GM10248 (cell line): ENCODE data around the gene USE1.

Experiments used
- CTCF ChIA-PET: fragments of 300-600 bp; sonication (Branson Sonifier 250); formaldehyde crosslinking; extraction: SDS; loops from one replicate; lab custom pipeline; 2021; ENCODE audit warnings: antibody characterized with exemption; lab: Yijun Ruan, JAX
- POLR2A ChIA-PET: fragments of 350-650 bp; sonication (Branson Sonifier 250); formaldehyde crosslinking; extraction: SDS; loops from one replicate; lab custom pipeline; 2020; ENCODE audit warnings: antibody characterized with exemption; lab: Yijun Ruan, JAX
- DNase-seq: peaks from one replicate; pipeline ENCODE4 v3.0.0; 2012; ENCODE audit errors: extremely low spot score
- TF ChIP-seq, protein P1 (sequence below): IDR thresholded peaks from 2 replicates; pipeline ENCODE4 v1.5.1; 2012; ENCODE audit warnings: mild to moderate bottlenecking, low read depth; ENCODE audit errors: extremely low read depth, missing control alignments, control extremely low read depth

Gene USE1

DNA sequence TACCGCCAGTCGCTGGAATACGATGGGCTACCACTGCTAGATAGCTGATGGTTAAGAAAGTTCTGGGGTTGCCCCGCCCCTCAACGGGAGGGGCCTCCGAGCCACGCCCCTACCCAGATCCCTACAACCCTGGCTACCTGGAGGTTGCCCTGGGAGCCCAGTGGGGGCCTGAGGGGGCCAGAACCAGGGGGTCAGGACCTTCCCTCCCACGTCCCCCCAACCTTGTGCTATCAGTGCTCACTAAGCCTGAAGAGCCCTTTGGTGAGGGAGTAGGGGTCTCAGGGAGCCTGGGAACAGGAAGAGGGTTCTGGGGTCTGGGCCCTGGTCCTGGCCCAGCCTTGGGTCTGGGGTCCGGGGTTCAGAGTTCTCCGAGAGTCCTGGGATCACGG is 19.7 kb downstream of the USE1 start:
- POLR2A ChIA-PET: interaction anchor here (0.6 to 2.0 kb wide), 2 partner anchors 9 to 426 kb away, joined by 3 to 5 read pairs; partner anchors contain the start of gene OCEL1

GRCh38 chr19:17235300-17235970 is 20.3 kb downstream of the USE1 start:
- CTCF ChIA-PET: interaction anchor here (0.6 to 3.6 kb wide), 27 partner anchors 9 to 183 kb away, joined by 3 to 13 read pairs (median 4); partner anchors contain the start of genes BABAM1 and OCEL1
- TF ChIP-seq, protein P1, sequence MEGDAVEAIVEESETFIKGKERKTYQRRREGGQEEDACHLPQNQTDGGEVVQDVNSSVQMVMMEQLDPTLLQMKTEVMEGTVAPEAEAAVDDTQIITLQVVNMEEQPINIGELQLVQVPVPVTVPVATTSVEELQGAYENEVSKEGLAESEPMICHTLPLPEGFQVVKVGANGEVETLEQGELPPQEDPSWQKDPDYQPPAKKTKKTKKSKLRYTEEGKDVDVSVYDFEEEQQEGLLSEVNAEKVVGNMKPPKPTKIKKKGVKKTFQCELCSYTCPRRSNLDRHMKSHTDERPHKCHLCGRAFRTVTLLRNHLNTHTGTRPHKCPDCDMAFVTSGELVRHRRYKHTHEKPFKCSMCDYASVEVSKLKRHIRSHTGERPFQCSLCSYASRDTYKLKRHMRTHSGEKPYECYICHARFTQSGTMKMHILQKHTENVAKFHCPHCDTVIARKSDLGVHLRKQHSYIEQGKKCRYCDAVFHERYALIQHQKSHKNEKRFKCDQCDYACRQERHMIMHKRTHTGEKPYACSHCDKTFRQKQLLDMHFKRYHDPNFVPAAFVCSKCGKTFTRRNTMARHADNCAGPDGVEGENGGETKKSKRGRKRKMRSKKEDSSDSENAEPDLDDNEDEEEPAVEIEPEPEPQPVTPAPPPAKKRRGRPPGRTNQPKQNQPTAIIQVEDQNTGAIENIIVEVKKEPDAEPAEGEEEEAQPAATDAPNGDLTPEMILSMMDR: peak; percentile 88
- POLR2A ChIA-PET: interaction anchor here (0.6 to 2.0 kb wide), 2 partner anchors 9 to 78 kb away, joined by 4 to 5 read pairs; partner anchors contain the start of gene OCEL1
- peak; percentile 79 for DNase-seq

More for the DNA sequence above, 19.7 kb downstream of the USE1 start:
- TF ChIP-seq, protein P1: no peak
- CTCF ChIA-PET: interaction anchor here (0.7 to 3.6 kb wide), 25 partner anchors 8 to 575 kb away, joined by 3 to 13 read pairs (median 4); partner anchors contain the start of genes BABAM1, OCEL1 and SMIM7
- peak; percentile 81 for DNase-seq

DNA sequence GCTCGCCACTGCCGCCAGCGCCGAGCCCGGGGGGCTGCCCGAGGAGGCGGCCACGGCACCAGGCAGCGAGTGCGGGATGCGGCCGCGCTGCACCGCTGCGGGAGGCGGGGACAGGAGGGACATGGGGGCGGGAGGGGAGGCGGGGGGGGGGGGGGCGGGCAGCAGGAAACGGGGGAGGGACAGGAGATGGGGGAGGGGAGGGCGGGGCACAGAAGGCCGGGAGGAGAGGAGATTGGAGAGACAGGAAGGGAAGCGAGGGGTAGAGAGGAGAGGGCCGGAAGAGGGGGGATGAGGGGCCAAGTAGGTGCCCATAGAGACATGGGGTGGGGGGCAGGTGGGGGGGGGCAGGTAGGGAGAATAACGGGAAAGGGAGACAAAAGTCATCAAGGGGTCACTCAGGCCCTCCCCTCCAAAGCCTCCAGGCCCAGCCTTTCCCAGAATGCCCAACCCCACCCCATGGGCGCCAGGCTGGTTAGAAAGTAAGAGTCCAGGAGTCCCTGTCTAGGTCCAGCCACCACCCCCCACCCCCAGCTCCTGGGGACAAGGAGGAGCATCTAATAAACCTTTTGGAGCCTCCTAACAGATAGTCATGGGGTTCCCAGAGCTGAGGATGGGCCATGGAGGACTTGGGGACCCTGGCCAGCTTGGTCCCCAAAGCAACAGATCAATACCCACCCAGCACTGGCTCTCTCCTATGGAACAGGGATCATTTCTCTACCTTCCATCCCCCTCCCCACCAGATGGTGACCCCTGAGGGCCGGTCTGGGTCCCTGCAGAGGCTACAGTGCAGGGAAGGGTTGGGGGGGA is 21.0 kb downstream of the USE1 start:
- CTCF ChIA-PET: interaction anchor here (0.6 to 3.6 kb wide), 24 partner anchors 10 to 184 kb away, joined by 3 to 13 read pairs (median 4); partner anchors contain the start of genes BABAM1 and OCEL1
- TF ChIP-seq, protein P1: no peak

DNA sequence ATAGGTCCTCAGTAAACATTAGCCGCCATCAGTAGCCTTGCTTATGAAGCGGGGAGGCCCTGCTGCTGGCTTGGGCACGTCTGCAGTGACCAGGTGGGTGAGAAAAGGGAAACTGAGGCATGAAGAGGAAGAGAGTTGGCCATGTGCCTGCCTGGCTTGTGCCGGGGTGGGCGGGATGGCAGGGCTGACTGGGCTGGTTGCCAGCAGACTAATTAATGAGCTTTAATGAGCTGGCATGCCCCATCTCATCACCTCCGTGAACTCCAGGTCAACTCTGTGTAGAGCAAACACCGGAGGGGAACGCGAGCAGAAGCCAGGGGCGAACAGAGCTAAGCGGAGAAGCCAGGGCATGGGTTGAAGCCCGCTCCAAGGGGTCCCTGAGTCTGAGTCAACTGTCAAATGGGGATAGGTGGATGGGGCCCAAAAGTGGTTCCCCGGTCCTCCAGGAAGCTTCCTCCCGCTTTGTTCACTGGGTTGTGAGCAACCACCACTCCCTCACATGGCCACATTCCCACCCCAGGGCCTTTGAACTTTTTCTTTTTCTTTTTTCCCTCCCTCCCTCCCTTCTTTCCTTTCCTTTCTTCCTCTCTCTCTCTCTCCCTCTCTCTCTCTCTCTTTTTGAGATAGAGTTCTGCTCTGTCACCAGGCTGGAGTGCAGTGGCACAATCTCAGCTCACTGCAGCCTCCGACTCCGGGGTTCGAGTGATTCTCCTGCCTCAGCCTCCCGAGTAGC is 21.8 kb downstream of the USE1 start:
- CTCF ChIA-PET: interaction anchor here (1.2 to 3.6 kb wide), 5 partner anchors 11 to 23 kb away, joined by 3 to 13 read pairs (median 4); no protein-coding TSS in a partner anchor
- POLR2A ChIA-PET: no interaction called here
- TF ChIP-seq, protein P1: no peak

More for the DNA sequence above, 21.0 kb downstream of the USE1 start:
- no peak for DNase-seq
- POLR2A ChIA-PET: interaction anchor here (0.6 to 2.0 kb wide), 2 partner anchors 10 to 77 kb away, joined by 4 to 5 read pairs; partner anchors contain the start of gene OCEL1

DNA sequence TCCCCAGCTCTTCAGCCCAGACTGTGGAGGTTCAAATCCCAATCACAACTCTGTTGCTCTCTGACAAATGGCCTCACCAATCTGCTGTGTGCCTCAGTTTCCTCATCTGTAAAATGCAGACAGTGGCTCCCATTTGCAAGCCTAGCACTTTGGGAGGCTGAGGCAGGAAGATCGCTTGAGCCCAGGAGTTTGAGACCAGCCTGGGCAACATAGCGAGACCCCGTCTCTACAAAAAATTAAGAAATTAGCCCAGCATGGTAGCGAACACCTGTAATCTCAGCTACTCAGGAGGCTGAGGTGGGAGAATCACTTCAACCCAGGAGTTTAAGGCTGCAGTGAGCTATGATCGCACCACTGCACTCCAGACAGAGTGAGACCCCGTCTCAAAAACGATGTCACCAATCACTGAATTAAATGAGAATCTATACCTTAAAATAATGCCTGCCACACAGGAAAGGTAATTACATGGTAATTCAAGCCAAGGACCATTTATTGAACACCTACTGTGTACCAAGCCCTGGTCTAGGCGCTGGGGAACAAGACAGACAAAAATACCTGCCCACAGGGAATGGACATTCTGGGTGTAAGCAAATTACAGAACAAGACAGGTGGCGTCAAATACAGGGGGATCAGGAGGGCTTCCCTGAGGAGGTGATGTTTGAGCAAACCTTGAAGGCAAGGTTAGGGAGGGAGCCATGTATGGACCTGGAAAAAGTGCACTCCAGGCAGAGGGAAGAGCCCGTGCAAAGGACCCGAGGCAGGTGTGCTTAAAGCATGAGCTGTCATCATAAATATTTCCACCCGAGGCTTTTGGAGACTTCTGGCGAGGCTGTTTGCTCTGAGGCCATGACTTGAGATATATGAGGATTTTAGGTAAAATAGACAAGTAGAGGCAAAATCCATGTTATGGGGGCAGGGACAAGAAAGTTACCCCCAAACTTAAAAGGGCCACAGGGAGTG is 22.9 kb downstream of the USE1 start:
- ChIA-PET CTCF (interaction anchor here (1.2 to 1.4 kb wide), 3 partner anchors 12 to 22 kb away, joined by 3 read pairs; no protein-coding TSS in a partner anchor), POLR2A (no interaction called here)
- TF ChIP-seq, protein P1: no peak
- no peak for DNase-seq

More for the DNA sequence above, 21.8 kb downstream of the USE1 start:
- DNase-seq: no peak
